HG03280 (cell line): ENCODE measurements around the gene ARID5B.
A peak's percentile ranks its signal among the peaks of the same experiment; 100 is the strongest.

ENCODE experiments used
- ATAC-seq: cut with Tn5 transposase; IDR thresholded peaks from one replicate; pipeline ENCODE4 v1.9.1; 2021; ENCODE audit warnings: mild to moderate bottlenecking, moderate library complexity; ENCODE audit not compliant: unreplicated experiment

Gene ARID5B

GRCh38 chr10:62130948-62131347 is 229.4 kb downstream of the ARID5B start:
- no peak for ATAC-seq

DNA sequence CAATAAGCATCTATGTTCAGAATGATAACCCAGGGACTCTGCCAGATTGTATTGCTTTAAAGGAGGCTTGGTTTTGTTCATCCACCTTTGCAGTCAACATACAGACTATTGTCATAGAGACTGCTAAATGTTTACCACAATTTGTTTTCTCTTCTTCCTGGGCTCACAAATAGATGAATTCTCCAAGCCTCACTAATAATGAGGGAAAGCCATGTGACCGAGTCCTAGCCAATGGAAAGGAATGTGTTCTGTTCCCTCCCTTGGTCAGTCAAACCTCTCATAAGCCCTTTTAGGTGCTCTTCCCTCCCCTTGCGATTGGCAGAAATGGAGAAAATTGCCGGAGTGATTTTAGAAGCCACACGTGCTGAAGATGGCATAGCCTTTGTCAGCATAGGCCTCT is 230.2 kb downstream of the ARID5B start:
- no peak for ATAC-seq

DNA sequence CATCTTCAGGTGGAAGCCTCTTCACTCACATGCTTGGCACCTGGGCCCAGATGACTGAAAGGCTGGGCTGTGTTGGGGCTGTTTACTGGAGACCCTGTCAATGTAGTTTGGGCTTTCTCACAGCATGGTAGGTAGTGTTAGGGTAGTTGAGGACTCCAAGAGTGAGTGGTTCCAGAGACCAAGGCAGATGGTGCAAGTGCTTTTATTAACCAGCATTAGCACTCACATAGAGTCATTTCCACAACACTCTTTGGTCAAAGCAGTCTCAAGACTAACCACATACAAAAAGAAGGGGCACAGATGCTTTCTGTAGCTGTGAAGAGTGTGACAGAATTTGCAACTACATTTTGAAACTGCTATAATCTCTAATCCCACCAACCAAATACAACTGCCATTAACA is 232.1 kb downstream of the ARID5B start:
- peak; percentile 87 for ATAC-seq

GRCh38 chr10:62136931-62137330 is 235.4 kb downstream of the ARID5B start:
- no peak for ATAC-seq
